A673 (cell line): ENCODE results near the gene PKNOX2. TPM values are rescaled to one million over a fixed set of nuclear protein-coding genes. Genes with fewer than 3 reads are reported as not detected.

Experiments used
- BruUV-seq: library from RNA; stranded (reverse); fragments of 400-500 nt; replicated peaks from 2 replicates; lab custom pipeline; 2021; lab: Mats Ljungman, UMichigan
- CTCF ChIA-PET: fragments of 300-600 bp; sonication (Branson Sonifier 250); formaldehyde crosslinking; loops from one replicate; lab custom pipeline; 2022; ENCODE audit warnings: antibody characterized with exemption; lab: Charles Lee
- POLR2A ChIA-PET: fragments of 300-600 bp; sonication (Branson Sonifier 250); formaldehyde crosslinking; loops from one replicate; lab custom pipeline; 2022; ENCODE audit warnings: antibody characterized with exemption; ENCODE audit not compliant: low non-redundant PET; lab: Charles Lee
- DNase-seq: peaks from one replicate; pipeline ENCODE4 v3.0.0-alpha.2; 2015; ENCODE audit warnings: low spot score
- H3K27ac ChIP-seq: fragments of 200-600 bp; sonication (generic); 2 replicates; pipeline ENCODE4 v1.5.1; 2016; ENCODE audit warnings: mixed run types, low read depth, mild to moderate bottlenecking, mixed read lengths, antibody characterized with exemption, low read length; ENCODE audit not compliant: poor library complexity, severe bottlenecking
- H3K27me3 ChIP-seq: fragments of 200-600 bp; sonication (generic); replicated peaks from 2 replicates; pipeline ENCODE4 v1.6.1; 2017; ENCODE audit warnings: mixed run types, low read depth, mild to moderate bottlenecking, mixed read lengths, antibody characterized with exemption, low read length; ENCODE audit not compliant: insufficient read depth, poor library complexity
- H3K36me3 ChIP-seq: fragments of 200-600 bp; sonication (generic); 2 replicates; pipeline ENCODE4 v1.6.1; 2016; ENCODE audit warnings: mixed run types, mild to moderate bottlenecking, mixed read lengths, antibody characterized with exemption, low read length; ENCODE audit not compliant: insufficient read depth, poor library complexity, severe bottlenecking
- H3K4me1 ChIP-seq: fragments of 200-600 bp; sonication (generic); 2 replicates; pipeline ENCODE4 v1.6.1; 2017; ENCODE audit warnings: mixed run types, mild to moderate bottlenecking, mixed read lengths, antibody characterized with exemption, low read length; ENCODE audit not compliant: insufficient read depth, poor library complexity, severe bottlenecking
- H3K4me3 ChIP-seq: fragments of 200-600 bp; sonication (generic); 2 replicates; pipeline ENCODE4 v1.5.1; 2016; ENCODE audit warnings: low read depth, mixed run types, mild to moderate bottlenecking, mixed read lengths, low read length; ENCODE audit not compliant: poor library complexity, severe bottlenecking
- H3K9me3 ChIP-seq: fragments of 200-600 bp; sonication (generic); 2 replicates; pipeline ENCODE4 v1.6.1; 2016; ENCODE audit warnings: mixed run types, low read depth, mild to moderate bottlenecking, mixed read lengths, antibody characterized with exemption, low read length; ENCODE audit not compliant: poor library complexity, severe bottlenecking
- EZH2 ChIP-seq: fragments of 200-600 bp; sonication (generic); IDR thresholded peaks from 2 replicates; pipeline ENCODE4 v1.6.1; 2017; ENCODE audit warnings: borderline replicate concordance, low read depth, mild to moderate bottlenecking, mixed read lengths, antibody characterized with exemption, low read length; ENCODE audit not compliant: poor library complexity, severe bottlenecking
- intact Hi-C: fragments of 100-400 bp; cut with micrococcal nuclease; formaldehyde crosslinking; loops from one replicate; pipeline ENCODE4 v1.10.0; 2022; ENCODE audit not compliant: unreplicated experiment
- total RNA-seq: library from RNA; stranded (reverse); gene quantifications from 2 replicates; pipeline ENCODE4 v1.2.3, GENCODE V29; 2021
- TF ChIP-seq, protein P1 (sequence below): fragments of 300-800, 200-600 bp; sonication (generic); conservative IDR thresholded peaks from 2 replicates; pipeline ENCODE4 v1.5.1; 2017; ENCODE audit warnings: low read depth, mild to moderate bottlenecking, antibody characterized with exemption, low read length, moderate library complexity, mixed read lengths

PKNOX2 gene
- total RNA-seq, 1 experiment from 2014 or later, result 1.1 TPM

DNA sequence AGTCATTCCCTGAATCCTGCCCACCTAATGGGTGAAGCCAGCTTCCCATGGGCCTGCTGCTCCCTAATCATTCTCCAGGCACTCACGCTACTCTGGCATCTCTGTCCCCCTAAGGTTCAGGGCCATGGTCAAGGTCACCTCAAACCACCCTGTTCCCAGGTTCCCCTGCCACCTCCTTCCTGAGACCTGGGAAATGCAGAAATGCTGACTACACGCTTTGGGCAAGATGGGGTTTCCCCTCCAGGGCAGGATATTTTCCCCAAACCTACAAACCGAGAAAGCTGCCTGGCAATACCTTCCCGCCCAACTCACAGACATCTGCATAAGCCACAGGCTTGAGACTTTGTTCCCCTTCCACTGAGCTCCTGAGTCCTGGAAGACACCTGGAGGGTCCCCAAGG lies 233.9 kb downstream of the PKNOX2 start:
- CTCF ChIA-PET, result no interaction called here
- H3K36me3 ChIP-seq, result no peaks in the 10 kb centered on the region

DNA sequence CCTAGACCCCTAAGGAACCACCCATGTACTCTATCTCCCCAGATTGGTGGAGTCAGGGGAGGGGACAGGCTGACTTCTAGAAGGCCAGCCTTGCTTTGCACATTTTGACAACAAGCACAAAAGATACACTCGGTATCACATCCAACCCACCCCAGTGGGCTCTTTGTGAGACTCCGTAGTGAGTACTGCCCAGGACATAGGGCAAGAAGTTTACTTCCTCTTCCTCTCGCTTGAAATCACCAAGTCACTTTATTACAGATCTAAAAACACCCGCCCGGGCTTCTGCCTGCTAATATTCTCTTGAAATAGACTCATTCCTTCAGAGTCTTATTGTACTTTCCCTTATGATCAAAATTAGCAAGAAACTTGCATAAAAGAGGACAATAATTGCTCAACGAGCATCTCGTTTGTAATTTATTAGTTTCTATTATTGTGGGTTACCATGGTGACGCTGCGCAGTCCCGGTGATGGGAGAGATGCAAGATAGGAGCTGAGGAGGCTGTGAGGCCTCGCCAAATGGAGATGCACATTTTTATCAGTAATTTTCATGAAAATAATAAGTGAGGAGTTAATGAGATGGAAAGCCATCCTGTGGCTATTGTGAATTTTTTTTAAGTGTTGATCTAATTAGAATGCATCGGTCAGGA lies 234.6 kb downstream of the PKNOX2 start:
- ChIA-PET CTCF (no interaction called here), POLR2A (no interaction called here)
- Histone ChIP-seq H3K4me3 (no peak overlapping the region), H3K27me3 (peaks cover 22% of the 10 kb centered on the region), H3K9me3 (no peaks in the 10 kb centered on the region), H3K36me3 (no peaks in the 10 kb centered on the region), H3K4me1 (no peaks in the 10 kb centered on the region), H3K27ac (no peak overlapping the region)
- intact Hi-C loops, result no loop called here
- no peak for DNase-seq
- TF ChIP-seq, protein P1, sequence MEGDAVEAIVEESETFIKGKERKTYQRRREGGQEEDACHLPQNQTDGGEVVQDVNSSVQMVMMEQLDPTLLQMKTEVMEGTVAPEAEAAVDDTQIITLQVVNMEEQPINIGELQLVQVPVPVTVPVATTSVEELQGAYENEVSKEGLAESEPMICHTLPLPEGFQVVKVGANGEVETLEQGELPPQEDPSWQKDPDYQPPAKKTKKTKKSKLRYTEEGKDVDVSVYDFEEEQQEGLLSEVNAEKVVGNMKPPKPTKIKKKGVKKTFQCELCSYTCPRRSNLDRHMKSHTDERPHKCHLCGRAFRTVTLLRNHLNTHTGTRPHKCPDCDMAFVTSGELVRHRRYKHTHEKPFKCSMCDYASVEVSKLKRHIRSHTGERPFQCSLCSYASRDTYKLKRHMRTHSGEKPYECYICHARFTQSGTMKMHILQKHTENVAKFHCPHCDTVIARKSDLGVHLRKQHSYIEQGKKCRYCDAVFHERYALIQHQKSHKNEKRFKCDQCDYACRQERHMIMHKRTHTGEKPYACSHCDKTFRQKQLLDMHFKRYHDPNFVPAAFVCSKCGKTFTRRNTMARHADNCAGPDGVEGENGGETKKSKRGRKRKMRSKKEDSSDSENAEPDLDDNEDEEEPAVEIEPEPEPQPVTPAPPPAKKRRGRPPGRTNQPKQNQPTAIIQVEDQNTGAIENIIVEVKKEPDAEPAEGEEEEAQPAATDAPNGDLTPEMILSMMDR, result no peak
- no peak for TF ChIP-seq EZH2
- no TSS peak for BruUV-seq

More for the DNA sequence above, 233.9 kb downstream of the PKNOX2 start:
- peaks cover 25% of the 10 kb centered on the region for H3K27me3 ChIP-seq
- POLR2A ChIA-PET, result no interaction called here
- no peaks in the 10 kb centered on the region for H3K4me1 ChIP-seq
- H3K4me3 ChIP-seq, result no peak overlapping the region
- no peak for DNase-seq
- intact Hi-C loops, result no loop called here
- H3K9me3 ChIP-seq, result no peaks in the 10 kb centered on the region
- TF ChIP-seq, protein P1, result no peak
- TF ChIP-seq EZH2, result no peak
- H3K27ac ChIP-seq, result no peak overlapping the region
- BruUV-seq, result no TSS peak

DNA sequence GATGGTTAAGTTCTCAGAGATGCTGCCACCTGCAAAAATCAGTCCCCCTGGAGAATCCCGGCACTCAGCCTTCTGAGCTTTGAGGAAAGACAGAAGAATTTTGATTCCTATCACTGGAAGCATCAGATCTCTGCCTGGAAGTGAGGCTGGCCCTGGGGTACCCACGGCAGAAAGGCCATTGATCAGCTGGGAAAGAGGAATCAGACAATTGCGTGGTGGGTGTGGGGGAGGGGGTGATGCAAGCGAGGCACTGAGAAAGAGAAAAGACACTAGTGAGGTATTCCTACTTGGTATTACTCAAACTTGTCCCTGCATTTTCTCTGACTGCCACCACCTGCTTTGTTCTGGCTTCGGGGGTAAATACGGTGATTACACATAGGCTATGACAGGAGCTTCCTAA lies 235.4 kb downstream of the PKNOX2 start:
- CTCF ChIA-PET, result no interaction called here
- Histone ChIP-seq H3K36me3 (no peaks in the 10 kb centered on the region), H3K27ac (no peak overlapping the region), H3K4me1 (no peaks in the 10 kb centered on the region), H3K27me3 (peaks cover 16% of the 10 kb centered on the region), H3K4me3 (no peak overlapping the region), H3K9me3 (no peaks in the 10 kb centered on the region)
- TF ChIP-seq EZH2, result no peak
- TF ChIP-seq, protein P1, result no peak
- no TSS peak for BruUV-seq
- POLR2A ChIA-PET, result no interaction called here
- DNase-seq, result no peak
- intact Hi-C loops, result no loop called here
